AG09309 (cell line): ENCODE data around the gene GNG7.

ENCODE experiments used
- DNase-seq: peaks from one replicate; pipeline ENCODE4 v3.0.0-alpha.2; 2010; ENCODE audit warnings: low read depth
- H3K4me3 ChIP-seq: 2 replicates; pipeline ENCODE4 v1.5.1; 2011; ENCODE audit warnings: mild to moderate bottlenecking, low read depth, low read length, moderate library complexity; ENCODE audit not compliant: control insufficient read depth
- CTCF ChIP-seq: IDR thresholded peaks from 2 replicates; pipeline ENCODE4 v1.5.1; 2011; ENCODE audit warnings: mild to moderate bottlenecking, low read depth, low read length, inconsistent platforms; ENCODE audit not compliant: insufficient read depth, control insufficient read depth; ENCODE audit errors: missing control alignments

Gene GNG7

GRCh38 chr19:2591537-2592291, 110.8 kb downstream of the GNG7 start:
- DNase-seq = no peak
- no peak overlapping the region for H3K4me3 ChIP-seq

GRCh38 chr19:2590630-2591399, 111.7 kb downstream of the GNG7 start:
- no peak overlapping the region for H3K4me3 ChIP-seq
- no peak for DNase-seq
- TF ChIP-seq CTCF = no peak

More at GRCh38 chr19:2591537-2592291, 110.8 kb downstream of the GNG7 start:
- TF ChIP-seq CTCF = no peak

- DNase-seq = no peak
- no peak overlapping the region for H3K4me3 ChIP-seq
- no peak for TF ChIP-seq CTCF
These were observed 113.1 kb downstream of the GNG7 start for GRCh38 chr19:2589441-2589840.

DNA sequence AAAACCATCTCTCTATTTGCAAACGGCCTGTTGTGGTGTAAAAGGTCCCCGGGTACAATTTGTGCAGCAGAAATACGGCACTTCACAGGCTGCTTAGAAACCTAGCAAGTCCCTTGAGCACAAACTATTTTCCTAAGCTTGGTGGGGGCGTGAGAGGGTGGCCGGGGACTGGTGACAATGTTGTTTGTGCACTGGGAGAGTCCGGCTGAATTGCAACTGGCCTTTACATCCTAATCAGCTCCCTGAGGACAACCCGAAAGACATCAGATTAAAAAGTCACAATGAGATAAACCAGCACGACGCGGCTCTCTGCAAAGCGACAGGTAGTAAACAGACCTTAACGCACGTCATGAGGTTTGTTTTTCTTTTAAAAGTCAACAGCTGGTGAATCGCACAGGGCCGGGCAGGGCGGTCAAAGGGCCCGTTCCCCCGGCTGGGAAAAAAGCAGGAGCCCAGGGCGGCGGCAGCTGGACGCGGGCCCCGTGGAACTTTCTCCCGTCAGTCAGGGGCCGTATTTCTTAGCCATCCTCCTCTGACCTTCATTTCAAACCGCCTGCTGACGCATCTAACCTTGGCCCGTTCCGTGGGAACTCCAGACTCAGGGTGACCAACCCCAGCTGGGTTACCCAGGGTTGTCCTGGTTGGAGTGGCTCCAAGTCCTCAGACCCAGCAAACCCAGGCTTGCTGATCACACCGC, 114.3 kb downstream of the GNG7 start:
- H3K4me3 ChIP-seq = no peak overlapping the region
- TF ChIP-seq CTCF = no peak
- DNase-seq = no peak

DNA sequence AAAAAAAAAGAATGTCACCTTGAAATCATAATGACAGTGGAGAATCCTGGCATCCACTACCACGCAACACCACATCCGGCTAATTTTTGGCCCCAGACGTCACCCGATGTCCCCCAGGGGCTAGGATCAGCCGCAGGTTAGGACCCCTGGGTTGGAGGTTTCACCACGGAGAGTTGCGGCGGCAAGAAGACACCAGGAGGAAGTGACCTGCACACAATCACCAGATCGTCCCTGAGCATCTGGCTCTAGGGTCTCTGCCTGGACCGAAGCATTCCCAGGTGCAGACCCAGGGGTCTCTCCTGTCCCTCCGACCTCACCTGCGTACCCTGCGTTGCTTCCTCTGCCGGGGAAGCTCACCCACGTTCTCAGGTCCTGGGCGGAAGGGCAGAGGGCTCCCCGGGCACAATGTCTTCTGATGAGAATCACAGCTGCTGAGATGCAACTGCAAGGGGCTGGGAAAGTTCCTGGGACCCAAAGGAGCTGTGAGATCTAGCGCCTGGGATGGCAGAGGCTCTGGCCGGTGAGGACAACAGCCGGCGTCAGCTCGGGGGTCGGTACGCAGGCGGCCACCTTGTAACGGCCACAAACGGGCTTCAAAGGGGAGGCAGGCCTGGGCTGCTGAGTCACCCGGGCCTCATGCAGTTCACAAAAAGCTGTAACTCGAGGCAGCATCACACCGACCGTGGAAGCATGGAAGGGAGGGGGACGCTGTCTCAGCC, 115.3 kb downstream of the GNG7 start:
- no peak overlapping the region for H3K4me3 ChIP-seq
- TF ChIP-seq CTCF = no peak
- no peak for DNase-seq

DNA sequence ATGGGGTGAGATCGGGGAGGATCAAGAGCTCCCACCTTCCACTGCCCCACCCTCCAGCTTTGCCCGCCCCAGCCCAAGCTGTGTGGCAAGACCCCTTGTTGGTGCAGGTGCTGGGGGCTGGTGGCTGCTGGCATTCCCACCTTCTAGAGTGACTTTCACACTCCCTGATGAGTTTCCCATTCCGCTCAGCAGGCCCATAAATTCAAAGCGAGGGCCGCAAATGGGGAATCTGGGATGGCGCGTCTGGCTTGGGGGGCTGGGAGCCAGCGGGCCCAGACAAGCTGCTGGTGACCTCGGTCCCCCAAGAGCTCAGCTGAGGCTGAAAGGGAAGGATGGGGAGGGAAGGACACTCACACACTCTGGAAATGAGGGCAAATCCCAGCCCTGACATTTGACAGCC, 116.3 kb downstream of the GNG7 start:
- no peak for TF ChIP-seq CTCF
- no peak for DNase-seq
- no peak overlapping the region for H3K4me3 ChIP-seq
